Smooth muscle cell (in vitro differentiated cells): ENCODE measurements around the gene C20orf204. TPM values are rescaled to one million over a fixed set of nuclear protein-coding genes. Genes with fewer than 3 reads are reported as not detected.

Experiments
- DNase-seq: peaks from one replicate; lab custom pipeline; 2025; ENCODE audit not compliant: unreplicated experiment; lab: John Stamatoyannopoulos, UW
- H2AFZ ChIP-seq: fragments of 200-600 bp; sonication (generic); 2 replicates; pipeline ENCODE4 v1.6.0; 2016; ENCODE audit warnings: antibody characterized with exemption, low read depth, mild to moderate bottlenecking
- H3F3A ChIP-seq: fragments of 200-600 bp; sonication (generic); 2 replicates; pipeline ENCODE4 v1.6.0; 2017; ENCODE audit warnings: antibody characterized with exemption, low read depth
- H3K27ac ChIP-seq: fragments of 200-600 bp; sonication (generic); 2 replicates; pipeline ENCODE4 v1.5.1; 2016; ENCODE audit warnings: low read depth, mild to moderate bottlenecking
- H3K27me3 ChIP-seq: fragments of 200-600 bp; sonication (generic); 2 replicates; pipeline ENCODE4 v1.6.1; 2016; ENCODE audit warnings: low read depth, mild to moderate bottlenecking
- H3K36me3 ChIP-seq: fragments of 200-600 bp; sonication (generic); 2 replicates; pipeline ENCODE4 v1.5.1; 2016; ENCODE audit warnings: low read depth
- H3K4me1 ChIP-seq: fragments of 200-600 bp; sonication (generic); 2 replicates; pipeline ENCODE4 v1.5.1; 2016; ENCODE audit warnings: low read depth
- H3K4me2 ChIP-seq: fragments of 200-600 bp; sonication (generic); 2 replicates; pipeline ENCODE4 v1.6.0; 2016; ENCODE audit warnings: mild to moderate bottlenecking
- H3K4me3 ChIP-seq: fragments of 200-600 bp; sonication (generic); 2 replicates; pipeline ENCODE4 v1.5.1; 2016; ENCODE audit warnings: mild to moderate bottlenecking
- H3K79me2 ChIP-seq: fragments of 200-600 bp; sonication (generic); 2 replicates; pipeline ENCODE4 v1.6.0; 2016; ENCODE audit warnings: low read depth, mild to moderate bottlenecking
- H3K9ac ChIP-seq: fragments of 200-600 bp; sonication (generic); 2 replicates; pipeline ENCODE4 v1.6.0; 2016; ENCODE audit warnings: low read depth
- H3K9me3 ChIP-seq: fragments of 200-600 bp; sonication (generic); replicated peaks from 2 replicates; pipeline ENCODE4 v1.5.1; 2016; ENCODE audit warnings: low read depth
- H4K20me1 ChIP-seq: fragments of 200-600 bp; sonication (generic); 2 replicates; pipeline ENCODE4 v1.6.0; 2016; ENCODE audit warnings: low read depth
- WGBS: methylation state at CpG from one replicate; pipeline ENCODE4 v1.1.7; 2016; ENCODE audit warnings: low lambda C conversion rate; 5-methylcytosine and 5-hydroxymethylcytosine counted together
- polyA plus RNA-seq: library from polyadenylated mRNA; unstranded; fragments of >200 nt; fragmentation: Nextera tagmentation; extraction: Ambion mirVana; gene quantifications from 2 replicates; pipeline ENCODE4 v1.2.1, GENCODE V29; 2016
- total RNA-seq: library from RNA; depleted of rRNA; stranded (reverse); fragments of >200 nt; gene quantifications from 2 replicates; pipeline ENCODE4 v1.2.3, GENCODE V29; 2014
- TF ChIP-seq, protein P1 (sequence below): fragments of 200-600 bp; sonication (generic); IDR thresholded peaks from 2 replicates; pipeline ENCODE4 v1.5.1; 2017; ENCODE audit warnings: borderline replicate concordance, mild to moderate bottlenecking, antibody characterized with exemption; ENCODE audit not compliant: insufficient read depth, poor library complexity, severe bottlenecking

C20orf204 gene
- total and polyA plus RNA-seq, 2 experiments from 2014 or later, result 0.09 to 0.87 TPM

DNA sequence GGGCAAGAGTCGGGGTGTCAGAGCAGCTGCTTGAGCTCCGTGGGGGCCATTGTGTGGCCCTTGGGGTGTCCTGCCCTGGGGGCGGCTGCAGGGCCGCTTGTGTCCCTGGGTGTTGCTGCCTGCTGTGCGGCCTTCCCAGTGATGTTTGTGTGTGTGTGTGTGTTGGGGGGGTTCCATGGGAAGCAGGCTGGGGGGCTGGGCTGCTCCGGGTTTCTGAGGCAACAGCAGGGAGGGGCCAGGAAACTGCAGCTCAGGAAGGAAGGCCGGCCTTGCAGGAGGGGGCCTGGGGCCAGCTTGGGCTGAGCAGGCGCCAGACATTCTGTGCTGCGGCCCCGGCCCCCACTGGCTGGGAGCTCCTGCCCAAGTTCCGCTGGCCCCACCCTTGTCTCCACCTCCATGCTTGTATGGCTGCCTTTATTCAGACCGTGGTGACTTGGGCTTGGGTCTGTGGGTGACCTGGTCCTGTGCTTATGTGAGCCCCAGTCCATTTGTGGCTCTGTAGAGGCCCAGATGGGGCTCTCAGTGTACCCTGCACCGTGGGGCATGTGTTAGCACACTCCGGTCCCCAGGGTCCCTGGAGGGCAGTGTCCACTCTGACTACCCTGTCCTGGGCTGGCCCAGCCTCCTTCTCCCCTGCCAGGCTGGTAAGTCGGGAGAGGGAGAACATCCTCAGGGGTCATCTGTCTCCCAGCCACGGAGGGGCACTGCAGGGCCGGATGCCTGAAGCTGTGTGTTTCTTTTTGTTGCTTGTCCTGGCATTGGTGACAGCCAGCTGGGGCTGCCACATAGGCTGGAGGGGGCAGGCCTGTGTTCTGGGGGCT, 18.1 kb downstream of the C20orf204 start:
- peak; percentile 59 for DNase-seq
- H3K4me3 ChIP-seq, result no peak overlapping the region
- peaks cover 4% of the 10 kb centered on the region for H3K4me1 ChIP-seq
- H3K9ac ChIP-seq, result no peak overlapping the region
- TF ChIP-seq, protein P1, sequence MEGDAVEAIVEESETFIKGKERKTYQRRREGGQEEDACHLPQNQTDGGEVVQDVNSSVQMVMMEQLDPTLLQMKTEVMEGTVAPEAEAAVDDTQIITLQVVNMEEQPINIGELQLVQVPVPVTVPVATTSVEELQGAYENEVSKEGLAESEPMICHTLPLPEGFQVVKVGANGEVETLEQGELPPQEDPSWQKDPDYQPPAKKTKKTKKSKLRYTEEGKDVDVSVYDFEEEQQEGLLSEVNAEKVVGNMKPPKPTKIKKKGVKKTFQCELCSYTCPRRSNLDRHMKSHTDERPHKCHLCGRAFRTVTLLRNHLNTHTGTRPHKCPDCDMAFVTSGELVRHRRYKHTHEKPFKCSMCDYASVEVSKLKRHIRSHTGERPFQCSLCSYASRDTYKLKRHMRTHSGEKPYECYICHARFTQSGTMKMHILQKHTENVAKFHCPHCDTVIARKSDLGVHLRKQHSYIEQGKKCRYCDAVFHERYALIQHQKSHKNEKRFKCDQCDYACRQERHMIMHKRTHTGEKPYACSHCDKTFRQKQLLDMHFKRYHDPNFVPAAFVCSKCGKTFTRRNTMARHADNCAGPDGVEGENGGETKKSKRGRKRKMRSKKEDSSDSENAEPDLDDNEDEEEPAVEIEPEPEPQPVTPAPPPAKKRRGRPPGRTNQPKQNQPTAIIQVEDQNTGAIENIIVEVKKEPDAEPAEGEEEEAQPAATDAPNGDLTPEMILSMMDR, result peak; percentile 6
- H3K79me2 ChIP-seq, result no peaks in the 10 kb centered on the region
- 44% methylated on average over 14 of the region's 17 CpGs for WGBS
- H2AFZ ChIP-seq, result no peak overlapping the region
- H3F3A ChIP-seq, result peaks cover 11% of the 10 kb centered on the region
- H3K36me3 ChIP-seq, result no peaks in the 10 kb centered on the region
- H4K20me1 ChIP-seq, result no peaks in the 10 kb centered on the region
- H3K27me3 ChIP-seq, result no peaks in the 10 kb centered on the region
- no peaks in the 10 kb centered on the region for H3K9me3 ChIP-seq
- peak overlapping the region; percentile 0 for H3K27ac ChIP-seq
- H3K4me2 ChIP-seq, result peak overlapping the region; percentile 71

DNA sequence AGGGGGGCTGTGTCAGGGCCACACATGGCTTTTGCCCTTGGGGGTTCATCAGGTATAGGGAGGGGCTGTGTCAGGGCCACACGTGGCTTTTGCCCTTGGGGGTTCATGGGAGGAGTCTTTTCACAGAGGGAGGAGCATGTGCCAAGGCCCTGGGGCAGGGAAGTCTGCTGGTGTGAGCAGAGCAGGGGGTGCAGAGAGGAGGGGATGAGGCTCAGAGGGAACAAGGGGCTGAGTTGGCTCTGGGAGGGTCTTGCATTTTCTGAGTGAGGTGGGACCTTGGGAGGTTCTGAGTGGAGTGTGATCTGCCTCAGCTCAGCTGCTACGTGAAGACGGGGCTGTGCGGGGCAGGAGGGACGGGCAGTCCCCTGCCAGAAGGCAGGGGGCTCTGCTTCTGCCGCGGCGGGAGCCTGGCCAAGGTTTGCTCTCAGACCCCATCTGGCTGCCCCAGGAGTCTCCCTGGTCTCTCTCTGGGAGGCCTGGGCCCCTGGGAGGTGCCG, 19.5 kb downstream of the C20orf204 start:
- 44% methylated on average over 2 of the region's 9 CpGs for WGBS
- peak overlapping the region; percentile 57 for H3K4me2 ChIP-seq
- TF ChIP-seq, protein P1, result no peak
- no peak overlapping the region for H2AFZ ChIP-seq
- peaks cover 11% of the 10 kb centered on the region for H3F3A ChIP-seq
- H3K27me3 ChIP-seq, result no peaks in the 10 kb centered on the region
- no peak for DNase-seq
- no peak overlapping the region for H3K4me3 ChIP-seq
- no peaks in the 10 kb centered on the region for H3K4me1 ChIP-seq
- no peaks in the 10 kb centered on the region for H3K36me3 ChIP-seq
- no peak overlapping the region for H3K9ac ChIP-seq
- H3K79me2 ChIP-seq, result no peaks in the 10 kb centered on the region
- no peaks in the 10 kb centered on the region for H3K9me3 ChIP-seq
- peak overlapping the region; percentile 47 for H3K27ac ChIP-seq
- no peaks in the 10 kb centered on the region for H4K20me1 ChIP-seq

DNA sequence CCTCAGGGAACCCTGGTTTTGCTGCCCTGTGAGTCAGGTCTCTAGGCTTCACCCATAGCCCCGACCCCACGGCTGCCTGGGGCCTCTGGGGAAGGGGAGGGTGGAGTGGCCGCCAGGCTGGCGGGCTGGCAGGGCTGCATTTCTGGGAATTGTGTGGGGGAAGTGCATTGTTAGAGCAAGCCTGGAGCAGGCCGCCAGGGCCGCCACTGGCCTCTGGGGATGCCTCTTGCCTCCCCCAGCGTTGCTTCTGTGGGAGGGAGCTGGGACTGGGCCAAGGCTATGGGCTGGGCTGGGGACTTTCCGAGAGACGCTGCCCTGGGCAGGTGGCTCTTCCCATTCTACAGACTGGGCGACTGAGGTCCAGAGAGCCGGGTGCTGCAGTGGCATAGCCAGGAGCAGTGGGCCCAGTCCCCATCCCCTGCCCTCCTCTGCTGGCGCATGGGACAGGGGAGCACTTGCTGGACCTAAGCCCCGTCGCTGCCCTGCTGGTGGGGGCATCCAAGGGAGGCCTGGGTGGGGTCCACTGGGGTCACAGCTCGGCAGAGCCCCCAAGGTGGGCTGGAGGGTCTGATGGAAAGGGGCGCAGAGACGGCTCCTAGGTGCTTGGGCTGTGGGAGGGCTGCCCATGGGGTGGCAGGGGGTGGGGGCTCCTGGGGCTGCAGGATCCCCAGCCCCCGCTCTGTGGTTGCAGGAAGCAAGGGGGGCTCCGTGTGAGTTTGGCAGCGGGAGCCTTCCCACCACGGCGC, 20.1 kb downstream of the C20orf204 start:
- H3K79me2 ChIP-seq, result no peaks in the 10 kb centered on the region
- H3K9ac ChIP-seq, result no peak overlapping the region
- H3K4me3 ChIP-seq, result no peak overlapping the region
- DNase-seq, result no peak
- 40% methylated on average over 12 of the region's 22 CpGs for WGBS
- no peak overlapping the region for H2AFZ ChIP-seq
- no peaks in the 10 kb centered on the region for H4K20me1 ChIP-seq
- no peaks in the 10 kb centered on the region for H3K27me3 ChIP-seq
- TF ChIP-seq, protein P1, result no peak
- peaks cover 11% of the 10 kb centered on the region for H3F3A ChIP-seq
- H3K4me1 ChIP-seq, result no peaks in the 10 kb centered on the region
- H3K27ac ChIP-seq, result peak overlapping the region; percentile 47
- no peaks in the 10 kb centered on the region for H3K9me3 ChIP-seq
- H3K4me2 ChIP-seq, result peak overlapping the region; percentile 57
- H3K36me3 ChIP-seq, result no peaks in the 10 kb centered on the region
